ENCODE measurements around the gene NDUFS7.

The NDUFS7 gene

DNA sequence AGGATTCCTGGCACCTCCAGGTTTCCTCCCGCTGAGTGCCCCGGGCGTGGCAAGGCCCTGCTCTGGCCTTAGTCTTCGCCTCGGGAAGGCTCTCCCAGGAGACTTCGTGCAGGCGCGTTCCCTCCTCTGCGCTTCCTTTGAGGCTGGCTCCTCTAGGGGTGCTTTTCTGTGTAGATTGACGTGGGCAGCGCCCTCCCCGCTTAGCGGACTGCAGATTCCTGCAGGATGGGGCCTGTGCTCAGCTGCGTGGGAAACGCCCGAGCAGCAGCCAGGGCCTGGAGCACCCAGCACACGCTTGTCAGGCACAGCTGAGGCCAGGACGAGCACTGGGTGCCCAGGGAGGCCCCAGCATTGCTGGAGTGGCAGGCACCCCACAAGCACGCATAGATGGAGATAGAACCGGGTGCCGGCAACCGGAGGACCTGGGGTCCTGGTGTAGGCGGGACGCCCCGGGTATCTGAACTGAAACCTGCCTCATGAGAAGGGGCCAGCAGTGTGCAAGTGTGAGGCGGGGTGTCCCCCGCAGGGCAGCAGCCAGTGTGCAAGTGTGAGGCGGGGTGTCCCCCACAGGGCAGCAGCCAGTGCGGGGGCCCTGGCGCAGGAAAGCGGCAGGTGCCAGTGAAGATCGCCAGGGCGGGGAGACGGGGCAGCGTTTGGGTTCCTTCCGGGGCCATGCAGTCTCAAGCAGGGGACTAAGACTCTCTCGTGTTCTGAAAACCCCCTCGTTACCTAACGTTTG lies 3.4 kb downstream of the NDUFS7 start:
- DNase-seq, result no peak

- no peak for DNase-seq
These were observed 4.3 kb downstream of the NDUFS7 start for GRCh38 chr19:1387684-1388636.

DNA sequence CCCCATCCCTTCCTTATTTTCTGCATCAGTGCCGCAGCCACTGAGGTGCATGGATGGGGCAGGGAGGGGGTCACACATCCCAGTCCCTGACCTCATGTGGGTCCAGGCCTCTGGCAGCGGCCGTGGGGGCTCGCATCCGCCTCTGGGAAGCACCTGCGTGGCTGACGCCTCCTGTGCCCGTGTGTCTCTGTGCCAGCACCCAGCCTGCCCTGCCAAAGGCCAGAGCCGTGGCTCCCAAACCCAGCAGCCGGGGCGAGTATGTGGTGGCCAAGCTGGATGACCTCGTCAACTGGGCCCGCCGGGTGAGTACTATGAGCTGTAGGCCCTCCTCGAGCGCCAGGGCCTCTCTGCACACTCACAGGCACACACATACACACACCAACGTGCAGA lies 4.9 kb downstream of the NDUFS7 start:
- DNase-seq, result no peak

- no peak for DNase-seq
These were observed 5.6 kb downstream of the NDUFS7 start for GRCh38 chr19:1389033-1389940.

DNA sequence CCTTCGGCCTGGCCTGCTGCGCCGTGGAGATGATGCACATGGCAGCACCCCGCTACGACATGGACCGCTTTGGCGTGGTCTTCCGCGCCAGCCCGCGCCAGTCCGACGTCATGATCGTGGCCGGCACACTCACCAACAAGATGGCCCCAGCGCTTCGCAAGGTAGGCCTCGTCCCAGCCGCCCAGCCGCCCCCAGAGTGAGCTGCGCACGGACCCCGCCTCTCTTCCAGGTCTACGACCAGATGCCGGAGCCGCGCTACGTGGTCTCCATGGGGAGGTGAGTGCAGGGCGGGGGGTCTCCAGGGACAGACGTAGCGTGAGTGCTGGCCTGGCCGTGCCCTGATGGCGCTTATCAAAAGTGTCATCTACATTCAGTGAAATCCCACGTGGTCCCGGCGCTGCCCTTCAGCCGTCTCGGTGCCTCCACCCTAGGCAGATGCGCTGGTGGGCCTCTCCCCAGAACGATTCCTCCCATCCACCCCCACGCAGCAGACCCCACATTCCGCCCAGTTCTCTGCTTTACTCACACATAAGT lies 7.2 kb downstream of the NDUFS7 start:
- no peak for DNase-seq

DNA sequence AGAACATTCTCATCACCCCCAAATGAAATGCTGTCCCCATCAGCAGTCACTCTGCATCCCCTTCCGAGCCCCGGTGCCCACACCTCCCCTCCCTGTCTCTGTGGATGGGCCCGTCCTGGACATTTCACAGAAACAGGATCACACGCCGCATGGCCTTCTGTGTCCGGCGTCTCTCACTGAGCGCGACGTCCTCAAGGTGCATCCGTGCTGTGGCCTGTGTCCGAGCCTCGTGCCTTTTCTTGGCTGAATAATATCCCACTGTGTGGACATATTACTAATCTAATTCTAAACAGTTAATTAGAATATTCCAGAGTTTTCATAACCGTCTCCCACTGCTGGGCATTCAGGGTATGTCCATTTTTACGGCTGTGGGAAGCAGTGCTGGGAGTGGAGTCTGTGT lies 8.7 kb downstream of the NDUFS7 start:
- DNase-seq, result no peak

GRCh38 chr19:1392939-1393530 lies 9.3 kb downstream of the NDUFS7 start:
- DNase-seq, result no peak

DNA sequence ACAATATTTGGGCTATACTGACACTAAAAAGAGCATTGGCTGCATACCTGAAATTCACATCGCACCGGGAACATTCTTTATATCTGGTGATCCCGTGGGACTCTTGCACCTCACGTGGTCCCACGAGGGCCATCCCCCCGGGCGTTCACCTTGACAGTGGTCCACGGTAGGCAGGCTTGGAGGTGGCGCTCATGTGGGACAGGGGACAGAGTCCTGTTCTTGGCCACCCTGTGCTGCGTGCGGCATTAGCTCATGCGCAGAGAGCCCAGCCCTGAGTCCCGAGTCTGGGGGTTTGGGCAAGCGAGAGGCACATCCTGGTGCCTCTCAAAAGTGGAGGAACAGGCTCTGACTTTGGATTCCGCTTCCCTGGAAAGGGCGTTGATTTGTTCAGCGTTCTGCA lies 10.1 kb downstream of the NDUFS7 start:
- no peak for DNase-seq

DNA sequence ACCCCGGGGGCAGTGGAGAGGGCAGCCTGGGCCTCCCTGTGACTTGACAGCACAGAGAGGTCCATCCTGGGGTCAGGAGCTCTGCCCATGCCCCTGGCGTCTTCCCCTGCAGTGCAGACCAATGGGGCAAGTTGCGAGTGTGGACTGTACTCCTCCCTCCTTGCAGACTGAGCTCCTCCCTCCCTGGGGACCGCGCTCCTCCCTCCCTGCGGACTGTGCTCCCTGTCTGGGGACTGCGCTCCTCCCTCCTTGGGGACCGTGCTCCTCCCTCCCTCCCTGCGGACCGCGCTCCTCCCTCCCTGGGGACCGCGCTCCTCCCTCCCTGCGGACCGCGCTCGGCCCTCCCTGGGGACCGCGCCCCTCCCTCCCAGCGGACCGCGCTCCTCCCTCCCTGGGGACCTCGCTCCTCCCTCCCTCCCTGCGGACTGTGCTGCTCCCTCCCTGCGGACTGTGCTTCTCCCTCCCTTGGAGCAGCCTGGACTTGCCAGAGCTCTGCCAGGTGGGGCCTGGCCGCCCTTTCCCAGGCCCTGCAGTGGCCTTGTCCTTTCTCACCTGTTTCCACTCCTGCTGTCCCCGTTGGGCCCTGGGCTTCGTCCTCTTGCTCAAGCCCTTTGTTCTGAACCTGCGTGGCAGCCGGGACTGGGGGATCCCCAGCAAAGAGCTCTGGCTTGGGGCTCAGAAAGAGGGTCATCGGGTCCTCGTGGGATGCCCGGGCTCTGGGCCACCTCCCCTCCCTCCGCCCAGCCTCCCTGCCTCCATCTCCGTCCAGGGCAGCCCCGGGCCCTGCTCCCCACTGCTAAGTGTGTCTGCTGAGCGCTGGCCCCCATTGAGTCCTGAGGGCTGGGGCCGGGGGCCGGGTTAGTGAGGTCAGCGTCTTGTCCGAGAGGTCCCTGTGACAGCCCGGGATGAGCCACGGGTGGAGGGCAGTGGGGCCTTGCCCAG lies 10.8 kb downstream of the NDUFS7 start:
- DNase-seq, result no peak

DNA sequence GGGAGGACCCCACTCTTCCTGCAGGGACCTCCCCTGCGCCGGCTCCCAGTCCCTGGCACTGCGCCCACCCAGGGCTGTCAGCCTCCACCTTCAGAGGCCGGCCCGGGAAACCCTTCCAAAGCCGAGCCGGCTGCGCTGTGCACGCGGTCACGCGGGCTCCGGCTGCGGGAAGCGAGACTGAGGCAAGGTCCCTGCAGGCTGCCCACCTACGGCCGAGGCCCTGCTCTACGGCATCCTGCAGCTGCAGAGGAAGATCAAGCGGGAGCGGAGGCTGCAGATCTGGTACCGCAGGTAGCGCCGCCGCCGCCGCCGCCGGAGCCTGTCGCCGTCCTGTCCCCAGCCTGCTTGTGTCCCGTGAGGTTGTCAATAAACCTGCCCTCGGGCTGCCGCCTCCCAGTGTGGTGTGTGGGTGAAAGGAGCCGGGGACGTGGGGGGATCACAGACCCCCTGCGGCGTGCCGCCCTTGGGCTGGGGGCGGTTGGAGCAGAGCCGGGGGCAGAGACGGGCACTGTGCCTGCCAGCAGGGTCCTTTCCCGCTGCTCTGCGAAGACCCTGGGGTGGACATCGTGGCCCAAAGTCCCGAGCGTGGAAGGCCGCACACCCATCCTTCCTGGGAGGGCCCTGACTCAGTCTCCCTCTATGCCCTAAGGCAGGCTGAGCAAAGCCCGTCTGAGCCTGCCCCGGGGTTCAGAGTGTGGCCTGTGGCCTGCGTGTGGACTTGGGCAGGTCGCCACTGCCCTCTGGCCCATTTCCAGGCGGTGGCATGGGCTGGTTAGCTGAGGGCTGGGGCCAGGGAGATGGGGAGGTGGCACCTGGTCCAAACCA lies 11.7 kb downstream of the NDUFS7 start:
- no peak for DNase-seq

- no peak for DNase-seq
These were observed 12.5 kb downstream of the NDUFS7 start for GRCh38 chr19:1396019-1396767.

- no peak for DNase-seq
These were observed 13.3 kb downstream of the NDUFS7 start for GRCh38 chr19:1396768-1397679.

- DNase-seq, result no peak
These were observed 14.1 kb downstream of the NDUFS7 start for GRCh38 chr19:1397838-1398237.

DNA sequence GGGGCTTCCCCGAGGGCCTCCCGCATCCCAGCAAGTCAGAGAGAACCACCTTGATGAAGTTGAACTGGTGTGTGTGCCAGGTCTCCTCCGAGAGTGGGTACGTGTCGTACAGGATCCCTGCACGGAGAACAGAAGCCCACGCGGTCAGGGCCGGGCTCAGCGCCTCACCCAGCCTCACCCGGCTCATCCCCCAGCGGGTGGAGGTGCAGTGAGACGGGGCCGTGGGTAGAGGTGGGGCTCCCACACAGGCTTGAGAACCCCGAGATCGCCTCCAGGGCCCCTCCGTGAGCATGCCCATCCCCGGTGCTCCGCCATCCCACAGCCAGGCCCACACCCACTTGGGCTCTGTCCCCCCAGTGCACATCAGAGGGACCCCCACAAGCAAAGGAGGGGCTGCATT lies 15.4 kb downstream of the NDUFS7 start:
- DNase-seq, result no peak

DNA sequence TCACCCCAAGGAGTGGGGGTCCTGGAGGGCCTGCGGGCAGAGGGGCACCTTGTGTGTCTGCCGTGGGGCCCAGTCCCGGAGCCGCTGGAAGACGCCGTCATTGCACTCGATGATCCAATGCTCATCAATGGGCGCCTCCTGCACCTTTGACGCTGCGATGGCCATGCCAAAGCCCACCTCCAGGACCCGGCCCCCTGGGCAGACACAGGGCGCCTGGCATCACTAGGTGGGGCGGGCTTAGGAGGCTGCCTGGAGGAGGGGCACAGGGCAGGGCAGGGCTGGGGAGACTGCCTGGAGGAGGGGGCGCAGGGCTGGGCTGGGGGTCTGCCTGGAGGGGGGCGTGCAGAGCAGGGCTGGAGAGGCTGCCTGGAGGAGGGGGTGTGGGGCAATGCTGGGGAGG lies 16.0 kb downstream of the NDUFS7 start:
- DNase-seq, result no peak

- DNase-seq, result no peak
These were observed 16.8 kb downstream of the NDUFS7 start for GRCh38 chr19:1400281-1401137.

DNA sequence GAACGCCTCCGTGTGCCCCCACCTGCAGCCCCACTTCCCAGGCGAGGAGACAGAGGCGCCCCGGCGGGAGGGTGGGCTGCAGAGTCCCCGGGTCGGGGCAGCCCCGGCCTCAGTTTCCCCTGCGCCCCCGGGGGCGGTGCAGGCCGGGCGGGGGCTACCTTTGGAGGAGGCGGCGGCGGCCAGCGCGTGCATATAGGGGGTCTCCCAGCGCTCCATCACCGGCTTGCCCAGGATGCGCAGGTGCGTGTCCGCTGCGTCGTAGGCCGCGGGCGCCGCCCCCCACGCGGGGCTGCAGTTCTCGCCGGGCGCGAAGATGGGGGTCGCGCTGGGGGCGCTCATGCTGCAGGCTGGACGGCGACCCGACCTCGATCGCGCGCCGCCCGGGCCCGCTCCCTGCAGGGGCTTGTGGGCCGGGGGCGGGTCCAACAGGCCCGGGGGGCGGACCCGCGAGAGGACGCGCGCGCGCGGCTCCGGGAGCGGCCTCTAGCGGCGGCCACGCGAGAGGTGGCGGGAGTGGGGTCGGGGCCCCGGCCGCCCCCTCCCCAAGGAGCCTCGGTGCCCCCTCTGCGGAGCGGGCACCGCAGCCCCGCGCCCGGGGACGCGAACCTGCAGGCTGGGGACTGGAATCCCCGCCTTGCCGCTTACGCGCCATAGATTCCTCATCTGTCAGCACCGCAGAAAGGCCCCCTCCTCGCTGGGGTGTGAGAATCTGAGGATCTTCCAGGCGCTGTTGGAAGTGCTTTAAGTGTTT lies 17.6 kb downstream of the NDUFS7 start, which contains the start of gene GAMT:
Gene GAMT, minus strand, starts transcription at position 405 of the 751 bp plus-strand sequence. Its CDS starts 66 bp downstream, at position 339.
- DNase-seq, result peak; percentile 66

Data from stimulated activated CD4-positive, alpha-beta T cell treated with anti-CD3 and anti-CD28 coated beads, Interleukin-4, amount 100 ng/mL, for 1 hour (primary cell).